GM13977 (cell line): Measurements from ENCODE around the gene XPR1.

Experiments
- DNase-seq: peaks from one replicate; pipeline ENCODE4 v3.0.0; 2012; ENCODE audit warnings: low spot score
- CTCF ChIP-seq: IDR thresholded peaks from 2 replicates; pipeline ENCODE4 v1.5.1; 2012; ENCODE audit warnings: mild to moderate bottlenecking, control low read depth; ENCODE audit not compliant: insufficient read depth; ENCODE audit errors: extremely low read depth, missing control alignments
- in situ Hi-C: fragments of 300-500 bp; cut with MboI; formaldehyde crosslinking; loops from one replicate; pipeline ENCODE4 v1.12.0; 2022; ENCODE audit warnings: low sequenced_read_pairs, low pct_unique_long_range_greater_than_20kb, mixed read lengths, inconsistent platforms; ENCODE audit not compliant: unreplicated experiment

Gene XPR1

DNA sequence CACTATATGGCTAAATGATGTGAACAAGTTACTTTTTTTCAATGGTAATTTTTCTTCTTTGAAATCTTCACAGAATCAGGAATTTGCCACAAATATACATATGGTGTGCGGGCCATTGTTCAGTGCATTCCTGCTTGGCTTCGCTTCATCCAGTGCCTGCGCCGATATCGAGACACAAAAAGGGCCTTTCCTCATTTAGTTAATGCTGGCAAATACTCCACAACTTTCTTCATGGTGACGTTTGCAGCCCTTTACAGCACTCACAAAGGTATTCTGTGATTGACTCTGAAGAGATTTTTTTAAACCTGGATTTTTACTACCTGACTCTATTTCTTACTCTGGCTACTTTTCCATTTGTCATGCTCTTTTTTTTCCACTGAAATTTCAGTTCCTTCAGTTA, 204.6 kb downstream of the XPR1 start:
- no peak for DNase-seq
- no peak for TF ChIP-seq CTCF
- in situ Hi-C loops = no loop called here

- in situ Hi-C loops = no loop called here
- TF ChIP-seq CTCF = no peak
- DNase-seq = no peak
These were observed 205.2 kb downstream of the XPR1 start for GRCh38 chr1:180837020-180837419.

GRCh38 chr1:180838535-180838934, 206.7 kb downstream of the XPR1 start:
- in situ Hi-C loops = no loop called here
- no peak for TF ChIP-seq CTCF
- no peak for DNase-seq

- no peak for DNase-seq
- no peak for TF ChIP-seq CTCF
- in situ Hi-C loops = no loop called here
These were observed 207.7 kb downstream of the XPR1 start for GRCh38 chr1:180839547-180839946.

GRCh38 chr1:180841415-180841814, 209.6 kb downstream of the XPR1 start:
- no peak for DNase-seq
- TF ChIP-seq CTCF = no peak
- in situ Hi-C loops = no loop called here

DNA sequence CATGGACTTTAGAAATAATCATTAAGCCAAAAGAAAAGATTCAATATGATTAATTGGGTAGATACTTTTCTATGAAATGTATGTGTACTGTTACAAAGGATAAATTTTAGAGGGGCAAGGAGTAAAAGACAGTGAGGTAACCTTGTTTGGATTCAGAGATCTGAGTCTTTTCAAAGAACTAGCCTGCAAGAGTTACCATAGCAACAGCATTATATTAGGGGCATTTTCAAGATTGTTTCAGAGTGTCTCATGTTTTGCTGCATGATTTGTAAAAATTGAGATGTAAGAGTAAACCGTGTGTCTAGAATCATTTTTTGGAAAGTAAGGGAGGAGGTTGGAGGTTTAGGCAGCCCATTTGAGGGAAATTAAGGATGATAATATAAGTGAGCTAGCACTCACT, 210.2 kb downstream of the XPR1 start:
- in situ Hi-C loops = no loop called here
- TF ChIP-seq CTCF = no peak

More for the DNA sequence above, 210.2 kb downstream of the XPR1 start:
- no peak for DNase-seq
